Hepatocyte (in vitro differentiated cells): ENCODE measurements around the gene PLEKHJ1. TPM values are rescaled to one million over a fixed set of nuclear protein-coding genes. Genes with fewer than 3 reads are reported as not detected.

Source experiments
- DNase-seq: peaks from one replicate; pipeline ENCODE4 v3.0.0-alpha.2; 2016; ENCODE audit warnings: low spot score
- H2AFZ ChIP-seq: fragments of 200-600 bp; sonication (generic); 2 replicates; pipeline ENCODE4 v1.6.0; 2016; ENCODE audit warnings: antibody characterized with exemption, mild to moderate bottlenecking
- H3K27ac ChIP-seq: fragments of 200-600 bp; sonication (generic); 2 replicates; pipeline ENCODE4 v1.5.1; 2016; ENCODE audit warnings: mild to moderate bottlenecking
- H3K27me3 ChIP-seq: fragments of 200-600 bp; sonication (generic); 2 replicates; pipeline ENCODE4 v1.6.1; 2016
- H3K36me3 ChIP-seq: fragments of 200-600 bp; sonication (generic); replicated peaks from 2 replicates; pipeline ENCODE4 v1.5.1; 2016; ENCODE audit warnings: low read depth; ENCODE audit not compliant: insufficient read depth
- H3K4me1 ChIP-seq: fragments of 200-600 bp; sonication (generic); 2 replicates; pipeline ENCODE4 v1.5.1; 2016; ENCODE audit warnings: mild to moderate bottlenecking, moderate library complexity; ENCODE audit not compliant: insufficient read depth
- H3K4me2 ChIP-seq: fragments of 200-600 bp; sonication (generic); 2 replicates; pipeline ENCODE4 v1.6.0; 2016
- H3K4me3 ChIP-seq: fragments of 200-600 bp; sonication (generic); 2 replicates; pipeline ENCODE4 v1.5.1; 2016; ENCODE audit warnings: mild to moderate bottlenecking
- H3K79me2 ChIP-seq: fragments of 200-600 bp; sonication (generic); 2 replicates; pipeline ENCODE4 v1.6.0; 2017; ENCODE audit warnings: mild to moderate bottlenecking
- H3K9me2 ChIP-seq: fragments of 200-600 bp; sonication (generic); replicated peaks from 2 replicates; pipeline ENCODE4 v1.6.0; 2017; ENCODE audit warnings: mild to moderate bottlenecking; ENCODE audit not compliant: insufficient read depth
- H3K9me3 ChIP-seq: fragments of 200-600 bp; sonication (generic); 2 replicates; pipeline ENCODE4 v1.5.1; 2016; ENCODE audit warnings: low read depth, mild to moderate bottlenecking
- H4K20me1 ChIP-seq: fragments of 200-600 bp; sonication (generic); 2 replicates; pipeline ENCODE4 v1.6.0; 2016; ENCODE audit warnings: mild to moderate bottlenecking; ENCODE audit not compliant: insufficient read depth, poor library complexity, severe bottlenecking
- EZH2 ChIP-seq: fragments of 200-600 bp; sonication (generic); IDR thresholded peaks from 2 replicates; pipeline ENCODE4 v1.6.1; 2016; ENCODE audit warnings: antibody characterized with exemption, mild to moderate bottlenecking, borderline replicate concordance
- EZH2phosphoT487 ChIP-seq: fragments of 200-600 bp; sonication (generic); IDR thresholded peaks from one replicate; pipeline ENCODE4 v1.6.1; 2018; ENCODE audit warnings: antibody characterized with exemption, mild to moderate bottlenecking, low read depth, moderate library complexity; ENCODE audit not compliant: unreplicated experiment, severe bottlenecking
- WGBS: methylation state at CpG from one replicate; pipeline ENCODE4 v1.1.6; 2016; ENCODE audit warnings: low lambda C conversion rate; ENCODE audit errors: missing lambda C conversion rate; 5-methylcytosine and 5-hydroxymethylcytosine counted together
- polyA plus RNA-seq: library from polyadenylated mRNA; unstranded; fragments of >200 nt; fragmentation: Nextera tagmentation; extraction: Ambion mirVana; gene quantifications from 2 replicates; pipeline ENCODE4 v1.2.1, GENCODE V29; 2016
- total RNA-seq: library from RNA; depleted of rRNA; stranded (reverse); fragments of >200 nt; gene quantifications from 2 replicates; pipeline ENCODE4 v1.2.3, GENCODE V29; 2014
- TF ChIP-seq, protein P1 (sequence below): fragments of 200-600 bp; sonication (generic); IDR thresholded peaks from 2 replicates; pipeline ENCODE4 v1.5.1; 2016; ENCODE audit warnings: antibody characterized with exemption, mild to moderate bottlenecking; ENCODE audit not compliant: poor library complexity

The PLEKHJ1 gene
- total and polyA plus RNA-seq, 2 experiments from 2014 or later: 165 to 190 TPM

DNA sequence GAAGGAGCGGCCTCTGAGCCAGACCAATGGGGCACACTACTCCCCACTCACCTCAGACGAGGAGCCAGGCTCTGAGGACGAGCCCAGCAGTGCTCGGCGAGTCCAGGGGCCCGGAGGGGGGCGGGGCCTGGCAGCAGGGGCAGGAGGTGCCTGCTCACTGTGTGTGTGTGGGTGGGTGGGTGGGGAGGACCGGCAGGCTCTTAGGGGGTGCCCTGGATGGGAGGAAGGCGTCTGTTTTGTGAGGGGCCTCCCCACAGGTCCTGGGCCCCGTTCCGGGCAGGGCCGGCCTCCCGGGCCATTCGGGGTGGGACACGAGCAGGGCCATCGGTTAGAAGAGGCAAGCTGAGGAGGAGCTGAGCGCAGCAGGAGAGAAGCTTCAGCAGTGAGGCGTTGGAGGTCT, 12.7 kb downstream of the PLEKHJ1 start:
- WGBS: 100% methylated on average over 10 of the region's 18 CpGs
- no peak overlapping the region for H3K4me2 ChIP-seq
- H3K27ac ChIP-seq: no peak overlapping the region
- no peaks in the 10 kb centered on the region for H3K9me2 ChIP-seq
- H3K36me3 ChIP-seq: no peaks in the 10 kb centered on the region
- no peaks in the 10 kb centered on the region for H3K79me2 ChIP-seq
- H4K20me1 ChIP-seq: no peaks in the 10 kb centered on the region
- H2AFZ ChIP-seq: no peak overlapping the region
- H3K27me3 ChIP-seq: no peaks in the 10 kb centered on the region
- no peak for DNase-seq
- TF ChIP-seq EZH2: no peak
- TF ChIP-seq EZH2phosphoT487: no peak
- TF ChIP-seq, protein P1, sequence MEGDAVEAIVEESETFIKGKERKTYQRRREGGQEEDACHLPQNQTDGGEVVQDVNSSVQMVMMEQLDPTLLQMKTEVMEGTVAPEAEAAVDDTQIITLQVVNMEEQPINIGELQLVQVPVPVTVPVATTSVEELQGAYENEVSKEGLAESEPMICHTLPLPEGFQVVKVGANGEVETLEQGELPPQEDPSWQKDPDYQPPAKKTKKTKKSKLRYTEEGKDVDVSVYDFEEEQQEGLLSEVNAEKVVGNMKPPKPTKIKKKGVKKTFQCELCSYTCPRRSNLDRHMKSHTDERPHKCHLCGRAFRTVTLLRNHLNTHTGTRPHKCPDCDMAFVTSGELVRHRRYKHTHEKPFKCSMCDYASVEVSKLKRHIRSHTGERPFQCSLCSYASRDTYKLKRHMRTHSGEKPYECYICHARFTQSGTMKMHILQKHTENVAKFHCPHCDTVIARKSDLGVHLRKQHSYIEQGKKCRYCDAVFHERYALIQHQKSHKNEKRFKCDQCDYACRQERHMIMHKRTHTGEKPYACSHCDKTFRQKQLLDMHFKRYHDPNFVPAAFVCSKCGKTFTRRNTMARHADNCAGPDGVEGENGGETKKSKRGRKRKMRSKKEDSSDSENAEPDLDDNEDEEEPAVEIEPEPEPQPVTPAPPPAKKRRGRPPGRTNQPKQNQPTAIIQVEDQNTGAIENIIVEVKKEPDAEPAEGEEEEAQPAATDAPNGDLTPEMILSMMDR: no peak
- no peaks in the 10 kb centered on the region for H3K9me3 ChIP-seq
- H3K4me3 ChIP-seq: no peak overlapping the region
- no peaks in the 10 kb centered on the region for H3K4me1 ChIP-seq

DNA sequence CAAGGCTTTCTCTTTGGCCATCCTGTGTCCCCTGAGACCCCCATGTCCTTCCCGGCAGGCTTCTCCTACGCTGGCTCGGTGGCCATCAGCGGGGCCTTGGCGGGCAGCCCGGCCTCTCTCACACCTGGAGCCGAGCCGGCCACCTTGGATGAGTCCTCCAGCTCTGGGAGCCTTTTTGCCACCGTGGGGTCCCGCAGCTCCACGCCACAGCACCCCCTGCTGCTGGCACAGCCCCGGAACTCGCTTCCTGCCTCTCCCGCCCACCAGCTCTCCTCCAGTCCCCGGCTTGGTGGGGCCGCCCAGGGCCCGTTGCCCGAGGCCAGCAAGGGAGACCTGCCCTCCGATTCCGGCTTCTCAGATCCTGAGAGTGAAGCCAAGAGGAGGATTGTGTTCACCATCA, 14.2 kb downstream of the PLEKHJ1 start:
- Histone ChIP-seq H2AFZ (no peak overlapping the region), H3K4me2 (no peak overlapping the region), H3K79me2 (no peaks in the 10 kb centered on the region), H3K9me2 (no peaks in the 10 kb centered on the region), H3K4me1 (no peaks in the 10 kb centered on the region), H4K20me1 (no peaks in the 10 kb centered on the region), H3K36me3 (no peaks in the 10 kb centered on the region), H3K27me3 (no peaks in the 10 kb centered on the region), H3K27ac (no peak overlapping the region), H3K9me3 (no peaks in the 10 kb centered on the region), H3K4me3 (no peak overlapping the region)
- DNase-seq: no peak
- TF ChIP-seq EZH2 (no peak), EZH2phosphoT487 (no peak)
- TF ChIP-seq, protein P1: peak; percentile 27
- 95% methylated on average over 15 of the region's 20 CpGs for WGBS

DNA sequence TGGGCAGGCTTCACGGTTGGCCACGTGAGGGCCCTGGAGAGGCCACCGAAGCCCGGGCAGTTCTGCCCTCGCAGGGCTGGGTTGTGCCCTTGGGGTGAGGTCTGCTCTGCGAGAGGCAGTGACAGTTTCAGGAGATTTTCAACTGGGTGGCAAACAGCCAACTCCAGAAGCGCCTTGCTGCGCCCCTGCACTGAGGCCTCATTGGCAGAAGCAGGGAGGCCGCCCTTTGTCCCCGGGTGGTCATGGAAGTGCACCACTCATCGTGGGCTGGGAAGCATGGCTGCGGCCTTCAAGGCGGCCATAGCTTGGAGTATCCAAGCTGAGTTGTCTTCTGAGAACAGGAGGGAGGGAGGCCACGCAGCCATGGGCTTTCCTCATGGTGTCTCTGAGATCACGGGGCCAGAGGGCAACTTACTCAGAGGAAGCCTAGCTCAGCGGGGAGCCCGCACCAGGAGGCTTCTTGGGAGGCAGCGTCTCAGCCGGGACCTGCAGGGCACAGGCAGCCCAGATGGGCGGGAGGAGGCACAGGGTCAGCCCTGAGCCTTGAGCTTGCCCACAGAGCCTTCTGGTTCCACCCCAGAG, 14.8 kb downstream of the PLEKHJ1 start:
- Histone ChIP-seq H3K9me2 (no peaks in the 10 kb centered on the region), H3K4me3 (no peak overlapping the region), H4K20me1 (no peaks in the 10 kb centered on the region), H3K4me1 (no peaks in the 10 kb centered on the region), H3K79me2 (no peaks in the 10 kb centered on the region), H3K27ac (no peak overlapping the region), H2AFZ (no peak overlapping the region), H3K36me3 (no peaks in the 10 kb centered on the region), H3K4me2 (no peak overlapping the region), H3K9me3 (no peaks in the 10 kb centered on the region), H3K27me3 (no peaks in the 10 kb centered on the region)
- TF ChIP-seq, protein P1: no peak
- TF ChIP-seq EZH2phosphoT487 (no peak), EZH2 (no peak)
- DNase-seq: no peak
- 93% methylated on average over 20 of the region's 20 CpGs for WGBS

DNA sequence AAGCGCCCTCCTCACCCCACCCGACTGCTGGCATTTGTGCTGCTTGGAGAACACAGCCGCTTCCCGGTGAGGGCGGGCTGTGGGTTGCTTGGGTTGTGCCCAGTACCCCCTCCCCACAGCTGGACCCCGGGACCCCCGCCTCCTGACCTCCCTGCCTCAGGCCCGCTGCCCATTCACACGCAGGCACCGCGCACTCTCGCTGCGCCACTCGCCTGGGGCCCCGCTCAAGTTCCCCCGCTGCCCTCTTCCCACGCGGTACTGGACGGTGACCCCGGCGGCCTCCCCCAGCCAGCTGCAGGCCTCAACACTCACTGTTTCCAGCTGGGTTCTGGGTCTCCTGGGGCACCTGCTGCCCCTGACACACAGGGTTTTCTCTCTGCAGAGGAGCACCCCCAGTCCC, 16.4 kb downstream of the PLEKHJ1 start:
- H3K9me2 ChIP-seq: no peaks in the 10 kb centered on the region
- H3K36me3 ChIP-seq: no peaks in the 10 kb centered on the region
- no peak overlapping the region for H3K4me3 ChIP-seq
- no peaks in the 10 kb centered on the region for H3K27me3 ChIP-seq
- no peaks in the 10 kb centered on the region for H3K4me1 ChIP-seq
- H3K27ac ChIP-seq: no peak overlapping the region
- H2AFZ ChIP-seq: no peak overlapping the region
- TF ChIP-seq EZH2phosphoT487 (no peak), EZH2 (no peak)
- TF ChIP-seq, protein P1: no peak
- H3K79me2 ChIP-seq: no peaks in the 10 kb centered on the region
- no peaks in the 10 kb centered on the region for H3K9me3 ChIP-seq
- WGBS: 99% methylated on average over 14 of the region's 21 CpGs
- DNase-seq: no peak
- H4K20me1 ChIP-seq: no peaks in the 10 kb centered on the region
- H3K4me2 ChIP-seq: no peak overlapping the region
